ENCODE data around the gene SCN2B.

SCN2B gene

DNA sequence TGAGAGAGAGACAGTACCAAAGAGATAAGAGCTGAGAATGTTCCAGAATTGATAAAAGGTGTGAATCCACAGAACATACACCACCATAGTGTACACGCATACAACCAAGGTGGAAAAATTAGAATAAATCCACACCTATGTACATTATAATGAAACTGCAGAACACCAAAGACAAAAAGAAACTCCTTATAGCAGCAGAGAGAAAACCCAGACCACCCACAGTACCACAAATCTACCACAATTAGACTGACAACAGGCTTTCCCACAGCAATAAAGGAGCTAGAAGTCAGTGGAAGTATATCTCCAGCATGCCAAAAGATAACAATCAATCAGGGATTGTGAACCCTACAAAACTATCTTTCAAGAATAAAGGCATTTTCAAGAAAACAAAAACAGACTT lies 55.6 kb downstream of the SCN2B start:
- no peak for DNase-seq (ENCODE audit: extremely low read depth, low read depth)
- TF ChIP-seq, protein P1, sequence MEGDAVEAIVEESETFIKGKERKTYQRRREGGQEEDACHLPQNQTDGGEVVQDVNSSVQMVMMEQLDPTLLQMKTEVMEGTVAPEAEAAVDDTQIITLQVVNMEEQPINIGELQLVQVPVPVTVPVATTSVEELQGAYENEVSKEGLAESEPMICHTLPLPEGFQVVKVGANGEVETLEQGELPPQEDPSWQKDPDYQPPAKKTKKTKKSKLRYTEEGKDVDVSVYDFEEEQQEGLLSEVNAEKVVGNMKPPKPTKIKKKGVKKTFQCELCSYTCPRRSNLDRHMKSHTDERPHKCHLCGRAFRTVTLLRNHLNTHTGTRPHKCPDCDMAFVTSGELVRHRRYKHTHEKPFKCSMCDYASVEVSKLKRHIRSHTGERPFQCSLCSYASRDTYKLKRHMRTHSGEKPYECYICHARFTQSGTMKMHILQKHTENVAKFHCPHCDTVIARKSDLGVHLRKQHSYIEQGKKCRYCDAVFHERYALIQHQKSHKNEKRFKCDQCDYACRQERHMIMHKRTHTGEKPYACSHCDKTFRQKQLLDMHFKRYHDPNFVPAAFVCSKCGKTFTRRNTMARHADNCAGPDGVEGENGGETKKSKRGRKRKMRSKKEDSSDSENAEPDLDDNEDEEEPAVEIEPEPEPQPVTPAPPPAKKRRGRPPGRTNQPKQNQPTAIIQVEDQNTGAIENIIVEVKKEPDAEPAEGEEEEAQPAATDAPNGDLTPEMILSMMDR (IDR thresholded peaks at IDR 0.05; ENCODE audit: low read depth, low read length, missing control alignments): no peak

DNA sequence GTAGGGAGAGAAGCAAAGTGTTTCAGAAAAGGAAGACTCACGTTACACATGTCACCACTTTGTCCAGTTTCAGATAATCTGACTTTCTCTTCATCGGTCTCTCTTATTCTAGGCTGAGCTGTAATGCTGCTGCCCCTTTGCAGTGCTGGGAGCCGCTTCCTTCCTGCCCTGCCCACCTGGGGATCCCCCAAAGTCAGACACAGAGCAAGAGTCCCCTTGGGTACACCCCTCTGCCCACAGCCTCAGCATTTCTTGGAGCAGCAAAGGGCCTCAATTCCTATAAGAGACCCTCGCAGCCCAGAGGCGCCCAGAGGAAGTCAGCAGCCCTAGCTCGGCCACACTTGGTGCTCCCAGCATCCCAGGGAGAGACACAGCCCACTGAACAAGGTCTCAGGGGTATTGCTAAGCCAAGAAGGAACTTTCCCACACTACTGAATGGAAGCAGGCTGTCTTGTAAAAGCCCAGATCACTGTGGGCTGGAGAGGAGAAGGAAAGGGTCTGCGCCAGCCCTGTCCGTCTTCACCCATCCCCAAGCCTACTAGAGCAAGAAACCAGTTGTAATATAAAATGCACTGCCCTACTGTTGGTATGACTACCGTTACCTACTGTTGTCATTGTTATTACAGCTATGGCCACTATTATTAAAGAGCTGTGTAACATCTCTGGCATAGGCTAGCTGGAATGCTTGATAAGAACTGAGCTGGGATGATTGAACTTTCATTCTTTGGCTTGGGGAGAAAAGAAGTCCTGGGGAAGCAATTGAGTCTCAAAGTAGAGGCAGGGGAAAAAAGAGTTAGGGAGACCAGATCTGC lies 58.4 kb downstream of the SCN2B start:
- TF ChIP-seq, protein P1 (IDR thresholded peaks at IDR 0.05; ENCODE audit: low read depth, low read length, missing control alignments): no peak
- no peak for DNase-seq (ENCODE audit: extremely low read depth, low read depth)
- H3K4me3 ChIP-seq (replicated peaks; ENCODE audit: low read depth, low read length): no peak overlapping the region

More for the DNA sequence above, 55.6 kb downstream of the SCN2B start:
- H3K4me3 ChIP-seq (replicated peaks; ENCODE audit: low read depth, low read length): no peak overlapping the region

GRCh38 chr11:118115048-118115447 lies 61.4 kb downstream of the SCN2B start:
- H3K4me3 ChIP-seq (replicated peaks; ENCODE audit: low read depth, low read length): no peak overlapping the region
- DNase-seq (ENCODE audit: extremely low read depth, low read depth): no peak
- TF ChIP-seq, protein P1 (IDR thresholded peaks at IDR 0.05; ENCODE audit: low read depth, low read length, missing control alignments): no peak

DNA sequence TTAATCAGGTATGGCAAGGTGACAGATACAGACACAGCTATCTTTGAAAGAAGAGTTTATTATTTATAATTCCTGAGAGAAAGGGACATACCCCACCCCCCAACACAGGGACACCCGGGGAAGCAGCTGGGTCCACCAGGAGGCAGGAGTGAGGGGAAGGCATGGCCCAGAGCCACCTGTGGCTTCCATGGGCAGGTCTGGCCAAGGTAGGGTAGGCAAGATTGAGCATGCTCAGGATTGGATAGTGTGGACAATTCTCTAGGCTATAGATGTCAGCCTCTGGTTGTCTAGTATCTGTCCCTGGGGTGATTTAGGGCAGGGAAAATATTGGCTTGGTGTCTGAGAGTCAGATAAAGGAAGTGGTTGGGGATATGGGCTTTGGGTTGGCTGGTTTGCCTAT lies 62.2 kb downstream of the SCN2B start:
- TF ChIP-seq, protein P1 (IDR thresholded peaks at IDR 0.05; ENCODE audit: low read depth, low read length, missing control alignments): no peak
- DNase-seq (ENCODE audit: extremely low read depth, low read depth): no peak
- no peak overlapping the region for H3K4me3 ChIP-seq (replicated peaks; ENCODE audit: low read depth, low read length)

DNA sequence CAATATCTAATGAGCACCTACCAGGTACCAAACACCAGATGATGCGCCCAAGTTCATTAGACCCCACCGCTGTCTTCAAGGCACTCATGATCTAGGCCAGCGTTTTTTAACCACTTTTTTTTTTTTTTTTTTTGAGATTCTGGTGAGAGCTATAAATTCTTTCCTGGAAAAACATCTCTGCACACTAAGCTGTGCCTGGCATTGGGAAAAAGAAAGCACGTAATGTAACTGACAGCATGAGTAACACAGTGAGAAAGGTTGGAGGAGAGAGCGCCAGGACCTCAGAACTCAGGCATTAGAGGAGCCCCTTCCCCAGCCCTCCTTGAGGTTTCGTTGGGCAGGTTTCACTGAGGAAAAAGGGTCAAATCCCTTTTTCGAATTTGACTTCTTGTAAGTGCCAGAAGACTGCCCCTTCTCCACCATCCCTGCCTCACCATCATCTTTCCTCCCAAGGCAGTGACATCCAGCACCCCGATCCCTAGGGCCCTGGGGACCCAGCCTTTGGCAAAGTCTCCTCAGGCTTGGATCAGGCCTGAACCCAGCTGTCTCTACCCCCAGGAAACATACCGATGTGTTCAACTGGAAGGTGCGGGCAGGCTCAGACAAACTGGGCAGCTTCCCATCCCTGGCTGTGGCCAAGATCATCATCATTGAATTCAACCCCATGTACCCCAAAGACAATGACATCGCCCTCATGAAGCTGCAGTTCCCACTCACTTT lies 63.6 kb downstream of the SCN2B start:
- H3K4me3 ChIP-seq (replicated peaks; ENCODE audit: low read depth, low read length): no peak overlapping the region
- TF ChIP-seq, protein P1 (IDR thresholded peaks at IDR 0.05; ENCODE audit: low read depth, low read length, missing control alignments): no peak
- no peak for DNase-seq (ENCODE audit: extremely low read depth, low read depth)
